Measurements from ENCODE around the gene TMEM62. TPM values are rescaled to one million over a fixed set of nuclear protein-coding genes. Genes with fewer than 3 reads are reported as not detected.

TMEM62 gene
- total and polyA plus RNA-seq, 2 donors (not counting 1 experiment from before 2014, with no cell fraction given), result 18.6 to 65.3 TPM

GRCh38 chr15:43151688-43152087 lies 18.3 kb downstream of the TMEM62 start:
- Mint-ChIP-seq H3K4me3 (no peak overlapping the region), H3K9me3 (ENCODE audit: insufficient read depth) (no peaks in the 10 kb centered on the region), H3K27me3 (no peaks in the 10 kb centered on the region), H3K27ac (no peak overlapping the region), H3K4me1 (peaks cover 4% of the 10 kb centered on the region)
- ChIA-PET POLR2A (no interaction called here), CTCF (no interaction called here)
- no peak for TF ChIP-seq CTCF (IDR thresholded peaks at IDR 0.05)
- no peak for TF ChIP-seq EZH2 (IDR thresholded peaks at IDR 0.05; ENCODE audit: borderline replicate concordance, insufficient read depth, low read depth, low read length, poor library complexity, severe bottlenecking)
- H3K79me2 ChIP-seq (ENCODE audit: control insufficient read depth, insufficient read depth, low read length), result peaks cover 7% of the 10 kb centered on the region
- no peak overlapping the region for H3K4me3 ChIP-seq (ENCODE audit: control extremely low read depth in 1 of 5, extremely low read depth in 1 of 5, insufficient read depth in 1 of 5, low read depth in 2 of 5, low read length in 4 of 5)
- intact Hi-C loops (cut with micrococcal nuclease), result no loop called here
- no peak for DNase-seq
- no peaks in the 10 kb centered on the region for H4K20me1 ChIP-seq (ENCODE audit: control insufficient read depth, insufficient read depth, low read length, poor library complexity, severe bottlenecking)
- no peak overlapping the region for H3K9ac ChIP-seq (ENCODE audit: low read length)
- H3K9me3 ChIP-seq (ENCODE audit: control extremely low read depth in 1 of 3, control insufficient read depth in 2 of 3, insufficient read depth in 1 of 3, low read length in 2 of 3), result no peaks in the 10 kb centered on the region
- no peaks in the 10 kb centered on the region for H3K4me1 ChIP-seq (ENCODE audit: control insufficient read depth in 2 of 2, insufficient read depth in 2 of 2, low read length in 2 of 2)
- H3K4me2 ChIP-seq (replicated peaks; ENCODE audit: low read depth, low read length, poor library complexity, severe bottlenecking), result no peak overlapping the region
- H2AFZ ChIP-seq (ENCODE audit: insufficient read depth, low read depth, low read length, poor library complexity, severe bottlenecking), result no peak overlapping the region
- no peak overlapping the region for H3K27ac ChIP-seq (ENCODE audit: low read length in 2 of 2)
- H3K27me3 ChIP-seq (replicated peaks in 1 of 4; ENCODE audit: control extremely low read depth in 1 of 4, control insufficient read depth in 3 of 4, insufficient read depth in 4 of 4, low read length in 3 of 4), result no peaks in the 10 kb centered on the region
- H3K36me3 ChIP-seq (replicated peaks in 1 of 2; ENCODE audit: control extremely low read depth in 1 of 2, control insufficient read depth in 1 of 2, extremely low read depth in 1 of 2, insufficient read depth in 2 of 2, low read length in 1 of 2), result peaks cover 6 to 77% of the 10 kb centered on the region in 2 experiments
- WGBS (ENCODE audit: insufficient coverage), result no CpG with 5 or more reads among the region's 2 CpGs
- ATAC-seq (ENCODE audit: low read depth), result no peak

- CTCF ChIA-PET, result no interaction called here
- Histone ChIP-seq H3K27me3 (replicated peaks in 1 of 4; ENCODE audit: control extremely low read depth in 1 of 4, control insufficient read depth in 3 of 4, insufficient read depth in 4 of 4, low read length in 3 of 4) (no peaks in the 10 kb centered on the region), H3K79me2 (ENCODE audit: control insufficient read depth, insufficient read depth, low read length) (peaks cover 7% of the 10 kb centered on the region), H4K20me1 (ENCODE audit: control insufficient read depth, insufficient read depth, low read length, poor library complexity, severe bottlenecking) (no peaks in the 10 kb centered on the region), H3K4me3 (ENCODE audit: control extremely low read depth in 1 of 5, extremely low read depth in 1 of 5, insufficient read depth in 1 of 5, low read depth in 2 of 5, low read length in 4 of 5) (no peak overlapping the region), H3K9me3 (ENCODE audit: control extremely low read depth in 1 of 3, control insufficient read depth in 2 of 3, insufficient read depth in 1 of 3, low read length in 2 of 3) (no peaks in the 10 kb centered on the region), H3K9ac (ENCODE audit: low read length) (no peak overlapping the region), H3K36me3 (replicated peaks in 1 of 2; ENCODE audit: control extremely low read depth in 1 of 2, control insufficient read depth in 1 of 2, extremely low read depth in 1 of 2, insufficient read depth in 2 of 2, low read length in 1 of 2) (peaks cover 10 to 70% of the 10 kb centered on the region in 2 experiments), H3K27ac (ENCODE audit: low read length in 2 of 2) (peak overlapping the region in 1 of 2 donors; percentile 1), H3K4me1 (ENCODE audit: control insufficient read depth in 2 of 2, insufficient read depth in 2 of 2, low read length in 2 of 2) (no peaks in the 10 kb centered on the region), H3K4me2 (replicated peaks; ENCODE audit: low read depth, low read length, poor library complexity, severe bottlenecking) (no peak overlapping the region), H2AFZ (ENCODE audit: insufficient read depth, low read depth, low read length, poor library complexity, severe bottlenecking) (no peak overlapping the region)
- no peak for DNase-seq
- ATAC-seq (ENCODE audit: low read depth), result no peak
- Mint-ChIP-seq H3K4me1 (peaks cover 4% of the 10 kb centered on the region), H3K27ac (no peak overlapping the region), H3K4me3 (no peak overlapping the region), H3K27me3 (no peaks in the 10 kb centered on the region), H3K9me3 (ENCODE audit: insufficient read depth) (no peaks in the 10 kb centered on the region)
- POLR2A ChIA-PET, result no interaction called here
- TF ChIP-seq CTCF (IDR thresholded peaks at IDR 0.05), result no peak
- no peak for TF ChIP-seq EZH2 (IDR thresholded peaks at IDR 0.05; ENCODE audit: borderline replicate concordance, insufficient read depth, low read depth, low read length, poor library complexity, severe bottlenecking)
- intact Hi-C loops (cut with micrococcal nuclease), result no loop called here
Measured at GRCh38 chr15:43153269-43153668, 19.9 kb downstream of the TMEM62 start.

All from B cell (primary cell).